Measurements from ENCODE around the gene MAOB.

Gene MAOB

DNA sequence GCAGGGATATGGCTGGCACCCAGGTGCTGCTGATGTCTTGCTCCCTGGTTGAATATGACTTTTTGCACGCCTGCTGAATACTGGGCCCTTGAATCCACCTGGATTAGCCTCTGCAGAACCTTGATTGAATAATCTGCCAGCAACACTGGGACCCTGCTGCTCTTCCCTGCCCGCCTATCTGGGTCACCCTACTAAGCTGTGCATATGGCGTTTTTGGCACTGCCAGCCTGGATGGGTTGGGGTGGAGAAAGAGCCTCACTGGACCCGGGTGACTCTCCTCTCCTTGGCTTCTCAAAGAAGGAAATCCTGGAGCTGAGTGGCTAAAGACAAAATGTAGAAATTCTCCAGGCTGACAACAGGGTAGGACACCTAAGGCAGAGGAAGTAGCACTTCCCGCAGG is 126.2 kb downstream of the MAOB start:
- 0 out of 2 replicates have a peak, but pooled peaks cover 4% of the 10 kb centered on the region for H3K27me3 ChIP-seq (ENCODE audit: control insufficient read depth, insufficient read depth, low read length)
- no peak overlapping the region for H3K9ac ChIP-seq (ENCODE audit: low read depth, low read length)
- H3K4me1 ChIP-seq (ENCODE audit: control insufficient read depth, insufficient read depth, low read length), result no peaks in the 10 kb centered on the region
- H3K27ac ChIP-seq (ENCODE audit: low read depth, low read length), result no peak overlapping the region
- H3K36me3 ChIP-seq (ENCODE audit: control insufficient read depth, insufficient read depth, low read length), result no peaks in the 10 kb centered on the region
- no peaks in the 10 kb centered on the region for H3K9me3 ChIP-seq (ENCODE audit: control insufficient read depth, insufficient read depth, low read length)
- no peak overlapping the region for H3K4me3 ChIP-seq (ENCODE audit: low read depth, low read length)

DNA sequence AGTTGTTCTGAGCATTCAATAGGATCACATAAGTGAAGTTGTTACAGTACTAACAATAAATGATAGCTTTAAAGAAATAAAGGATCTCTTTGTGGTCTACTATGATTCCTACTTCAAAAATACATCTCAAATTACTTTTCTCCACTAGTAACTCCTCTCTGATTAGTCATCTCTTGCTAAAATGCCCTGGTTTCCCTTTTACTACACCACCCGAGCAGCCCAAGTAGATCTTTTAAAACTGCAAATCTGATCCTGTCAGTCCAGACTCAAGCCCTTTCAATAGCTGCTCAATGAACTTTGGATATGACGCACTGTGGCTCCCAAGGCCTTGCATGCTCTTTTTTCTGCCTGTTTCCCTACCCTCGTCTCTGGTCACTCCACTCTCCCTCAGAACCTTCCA is 128.6 kb downstream of the MAOB start:
- H3K9me3 ChIP-seq (ENCODE audit: control insufficient read depth, insufficient read depth, low read length), result no peaks in the 10 kb centered on the region
- H3K4me3 ChIP-seq (ENCODE audit: low read depth, low read length), result no peak overlapping the region
- H3K36me3 ChIP-seq (ENCODE audit: control insufficient read depth, insufficient read depth, low read length), result no peaks in the 10 kb centered on the region
- H3K27me3 ChIP-seq (ENCODE audit: control insufficient read depth, insufficient read depth, low read length), result 0 out of 2 replicates have a peak, but pooled peaks cover 4% of the 10 kb centered on the region
- H3K9ac ChIP-seq (ENCODE audit: low read depth, low read length), result no peak overlapping the region
- no peak overlapping the region for H3K27ac ChIP-seq (ENCODE audit: low read depth, low read length)
- no peaks in the 10 kb centered on the region for H3K4me1 ChIP-seq (ENCODE audit: control insufficient read depth, insufficient read depth, low read length)

DNA sequence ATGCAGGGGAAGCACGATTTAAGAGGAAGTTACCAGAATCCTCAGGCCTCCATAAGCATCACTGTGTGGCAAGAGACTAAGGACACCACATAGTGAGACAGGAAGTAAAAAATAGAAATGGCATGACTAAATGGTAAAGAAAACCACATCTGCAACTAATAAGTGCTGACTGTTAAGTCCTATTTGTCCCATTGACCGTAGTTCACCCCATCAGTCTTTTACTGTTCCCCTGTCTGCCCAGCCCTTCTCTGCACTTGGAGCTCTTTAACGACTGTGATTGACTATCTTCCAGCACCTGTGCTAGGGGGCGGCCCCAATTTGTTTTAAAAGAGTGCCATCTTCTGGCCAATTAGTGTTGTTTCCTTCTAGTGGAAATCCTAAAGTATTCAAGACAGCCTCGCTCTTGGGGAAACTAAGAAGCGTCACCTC is 132.0 kb downstream of the MAOB start:
- Histone ChIP-seq H3K27ac (ENCODE audit: low read depth, low read length) (no peak overlapping the region), H3K36me3 (ENCODE audit: control insufficient read depth, insufficient read depth, low read length) (no peaks in the 10 kb centered on the region), H3K4me3 (ENCODE audit: low read depth, low read length) (no peak overlapping the region), H3K27me3 (ENCODE audit: control insufficient read depth, insufficient read depth, low read length) (no peaks in the 10 kb centered on the region), H3K9me3 (ENCODE audit: control insufficient read depth, insufficient read depth, low read length) (no peaks in the 10 kb centered on the region), H3K4me1 (ENCODE audit: control insufficient read depth, insufficient read depth, low read length) (no peaks in the 10 kb centered on the region), H3K9ac (ENCODE audit: low read depth, low read length) (no peak overlapping the region)

DNA sequence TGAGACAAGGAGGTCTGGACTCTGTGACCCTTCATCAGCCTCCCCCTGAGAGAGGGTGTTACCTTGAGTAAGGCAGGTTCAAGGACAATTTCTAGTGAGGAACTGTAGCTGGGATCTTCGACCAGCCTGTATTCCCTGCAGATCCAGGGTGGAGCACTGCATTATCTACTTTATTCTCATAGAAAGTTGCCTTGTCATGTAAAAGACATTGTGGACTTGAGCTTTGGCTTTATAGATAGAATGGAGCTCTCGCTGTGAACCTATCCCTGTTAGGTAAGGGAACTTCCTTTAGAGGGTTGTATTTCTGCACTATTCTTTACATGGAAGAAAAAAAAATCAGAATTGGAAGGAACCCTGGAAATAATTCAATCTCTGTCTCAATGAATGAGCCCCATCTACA is 134.8 kb downstream of the MAOB start:
- Histone ChIP-seq H3K27me3 (ENCODE audit: control insufficient read depth, insufficient read depth, low read length) (no peaks in the 10 kb centered on the region), H3K4me3 (ENCODE audit: low read depth, low read length) (no peak overlapping the region), H3K9me3 (ENCODE audit: control insufficient read depth, insufficient read depth, low read length) (no peaks in the 10 kb centered on the region), H3K27ac (ENCODE audit: low read depth, low read length) (no peak overlapping the region), H3K4me1 (ENCODE audit: control insufficient read depth, insufficient read depth, low read length) (no peaks in the 10 kb centered on the region), H3K36me3 (ENCODE audit: control insufficient read depth, insufficient read depth, low read length) (no peaks in the 10 kb centered on the region), H3K9ac (ENCODE audit: low read depth, low read length) (no peak overlapping the region)

DNA sequence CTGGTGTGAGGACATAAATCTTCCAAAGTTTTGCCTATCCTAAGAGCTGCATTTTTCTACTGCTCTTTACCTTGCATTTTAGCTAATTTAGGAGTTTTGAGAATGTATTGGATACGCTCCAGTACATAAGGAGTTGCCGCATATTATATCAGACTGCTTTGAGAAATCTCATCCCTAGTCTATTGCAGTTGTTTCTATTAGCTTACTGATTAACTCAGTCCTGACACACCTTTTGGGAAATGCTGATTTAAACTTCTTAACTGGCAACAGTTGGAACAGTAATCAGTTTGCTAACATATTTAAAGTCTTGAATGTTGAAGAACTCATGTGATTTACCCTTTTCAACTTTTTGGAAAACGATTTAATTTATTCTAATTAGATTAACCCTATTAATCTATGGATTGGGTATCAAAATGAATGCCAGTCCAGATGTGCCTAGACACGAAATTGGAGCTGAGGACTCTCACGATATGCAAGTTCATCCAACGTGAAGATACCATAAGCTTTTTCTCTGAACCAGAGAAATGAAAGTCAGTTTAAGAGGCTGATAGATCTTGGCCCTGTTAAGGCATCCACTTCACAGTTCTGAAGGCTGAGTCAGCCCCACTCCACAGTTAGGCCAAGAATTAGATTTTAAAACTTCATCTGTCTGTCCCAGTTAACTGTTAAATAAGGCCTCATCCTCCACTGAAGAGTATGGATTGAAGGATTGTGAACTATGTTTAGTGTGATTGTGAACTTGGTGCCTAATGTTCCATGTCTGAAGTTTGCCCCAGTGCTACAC is 136.1 kb downstream of the MAOB start:
- Histone ChIP-seq H3K4me3 (ENCODE audit: low read depth, low read length) (no peak overlapping the region), H3K4me1 (ENCODE audit: control insufficient read depth, insufficient read depth, low read length) (no peaks in the 10 kb centered on the region), H3K9ac (ENCODE audit: low read depth, low read length) (no peak overlapping the region), H3K36me3 (ENCODE audit: control insufficient read depth, insufficient read depth, low read length) (no peaks in the 10 kb centered on the region), H3K27ac (ENCODE audit: low read depth, low read length) (no peak overlapping the region), H3K27me3 (ENCODE audit: control insufficient read depth, insufficient read depth, low read length) (no peaks in the 10 kb centered on the region), H3K9me3 (ENCODE audit: control insufficient read depth, insufficient read depth, low read length) (no peaks in the 10 kb centered on the region)

DNA sequence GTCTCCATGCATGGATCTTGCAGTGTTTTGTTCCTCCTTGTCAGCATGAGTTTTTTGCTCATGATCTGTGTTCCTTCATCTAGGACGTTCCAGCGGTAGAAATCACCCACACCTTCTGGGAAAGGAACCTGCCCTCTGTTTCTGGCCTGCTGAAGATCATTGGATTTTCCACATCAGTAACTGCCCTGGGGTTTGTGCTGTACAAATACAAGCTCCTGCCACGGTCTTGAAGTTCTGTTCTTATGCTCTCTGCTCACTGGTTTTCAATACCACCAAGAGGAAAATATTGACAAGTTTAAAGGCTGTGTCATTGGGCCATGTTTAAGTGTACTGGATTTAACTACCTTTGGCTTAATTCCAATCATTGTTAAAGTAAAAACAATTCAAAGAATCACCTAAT is 138.0 kb downstream of the MAOB start:
- H3K36me3 ChIP-seq (ENCODE audit: control insufficient read depth, insufficient read depth, low read length), result no peaks in the 10 kb centered on the region
- H3K4me1 ChIP-seq (ENCODE audit: control insufficient read depth, insufficient read depth, low read length), result no peaks in the 10 kb centered on the region
- no peaks in the 10 kb centered on the region for H3K27me3 ChIP-seq (ENCODE audit: control insufficient read depth, insufficient read depth, low read length)
- H3K9ac ChIP-seq (ENCODE audit: low read depth, low read length), result no peak overlapping the region
- H3K27ac ChIP-seq (ENCODE audit: low read depth, low read length), result no peak overlapping the region
- H3K4me3 ChIP-seq (ENCODE audit: low read depth, low read length), result no peak overlapping the region
- no peaks in the 10 kb centered on the region for H3K9me3 ChIP-seq (ENCODE audit: control insufficient read depth, insufficient read depth, low read length)

DNA sequence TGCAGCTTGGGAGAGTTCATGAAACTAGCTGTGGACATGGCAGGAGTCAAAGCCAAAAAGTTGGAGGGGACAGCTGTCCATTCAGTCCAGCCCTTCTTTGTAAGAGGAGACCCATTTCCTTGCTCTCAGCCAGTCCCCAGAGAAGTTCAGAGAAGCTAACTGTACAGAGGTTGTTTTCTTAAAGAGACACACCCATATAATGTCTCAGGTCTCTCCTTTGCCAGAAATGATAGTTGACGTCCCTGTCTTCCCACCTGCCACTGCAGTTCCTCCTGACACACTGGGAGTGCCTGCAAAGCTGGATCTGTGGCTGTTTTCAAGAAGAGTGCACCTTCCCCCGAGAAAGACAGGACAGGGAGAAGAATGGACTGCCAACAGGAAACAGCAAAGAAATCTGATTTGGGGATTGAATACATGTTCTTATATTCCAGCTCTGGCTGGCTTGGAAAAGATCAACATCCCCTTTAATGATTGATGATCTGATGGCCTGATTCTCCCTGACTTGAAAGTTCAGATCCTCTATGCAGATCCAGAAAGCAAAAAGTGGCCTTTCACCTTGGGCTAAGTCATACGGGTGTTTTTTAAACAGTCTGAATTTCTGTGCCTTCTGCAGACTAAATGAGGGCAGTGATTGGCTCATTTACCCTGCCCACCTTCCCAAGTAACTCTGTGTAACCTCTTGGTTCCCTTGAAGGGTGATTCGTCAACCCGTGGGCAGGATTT is 139.0 kb downstream of the MAOB start:
- H3K9me3 ChIP-seq (ENCODE audit: control insufficient read depth, insufficient read depth, low read length), result no peaks in the 10 kb centered on the region
- H3K4me1 ChIP-seq (ENCODE audit: control insufficient read depth, insufficient read depth, low read length), result no peaks in the 10 kb centered on the region
- no peak overlapping the region for H3K27ac ChIP-seq (ENCODE audit: low read depth, low read length)
- no peaks in the 10 kb centered on the region for H3K36me3 ChIP-seq (ENCODE audit: control insufficient read depth, insufficient read depth, low read length)
- H3K4me3 ChIP-seq (ENCODE audit: low read depth, low read length), result no peak overlapping the region
- no peak overlapping the region for H3K9ac ChIP-seq (ENCODE audit: low read depth, low read length)
- H3K27me3 ChIP-seq (ENCODE audit: control insufficient read depth, insufficient read depth, low read length), result no peaks in the 10 kb centered on the region

DNA sequence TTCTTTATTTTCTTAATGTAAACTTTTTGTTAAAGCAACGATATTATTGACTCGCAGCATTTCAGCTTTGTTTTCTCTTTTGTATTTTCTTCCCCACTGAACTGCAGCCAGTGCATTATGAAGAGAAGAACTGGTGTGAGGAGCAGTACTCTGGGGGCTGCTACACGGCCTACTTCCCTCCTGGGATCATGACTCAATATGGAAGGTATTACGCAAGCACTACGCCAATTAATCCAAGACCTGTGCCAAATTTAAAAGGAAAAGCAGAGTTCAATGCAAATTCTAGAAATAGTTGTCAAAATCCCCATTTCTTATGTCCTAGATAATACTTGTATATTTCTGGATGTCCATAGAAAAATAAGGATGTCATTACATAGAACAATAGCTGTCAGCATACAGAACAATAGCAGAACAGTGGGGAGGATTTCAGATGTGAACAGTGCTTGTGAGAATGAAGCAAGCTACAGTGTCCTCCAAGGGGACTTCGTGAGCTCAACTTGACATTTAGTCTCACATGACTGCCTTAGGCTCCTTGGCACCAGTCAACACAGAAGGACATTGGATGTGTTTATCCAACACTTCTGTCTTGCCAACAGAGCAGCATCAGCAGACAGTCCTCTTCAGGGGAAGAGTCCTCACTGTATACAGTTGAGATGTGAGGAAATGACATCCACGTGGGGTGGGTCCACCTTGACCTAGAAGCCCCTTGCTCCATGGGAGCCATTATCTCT is 140.2 kb downstream of the MAOB start:
- H3K27me3 ChIP-seq (ENCODE audit: control insufficient read depth, insufficient read depth, low read length), result no peaks in the 10 kb centered on the region
- no peaks in the 10 kb centered on the region for H3K4me1 ChIP-seq (ENCODE audit: control insufficient read depth, insufficient read depth, low read length)
- no peak overlapping the region for H3K9ac ChIP-seq (ENCODE audit: low read depth, low read length)
- no peaks in the 10 kb centered on the region for H3K36me3 ChIP-seq (ENCODE audit: control insufficient read depth, insufficient read depth, low read length)
- no peak overlapping the region for H3K27ac ChIP-seq (ENCODE audit: low read depth, low read length)
- H3K9me3 ChIP-seq (ENCODE audit: control insufficient read depth, insufficient read depth, low read length), result no peaks in the 10 kb centered on the region
- no peak overlapping the region for H3K4me3 ChIP-seq (ENCODE audit: low read depth, low read length)

DNA sequence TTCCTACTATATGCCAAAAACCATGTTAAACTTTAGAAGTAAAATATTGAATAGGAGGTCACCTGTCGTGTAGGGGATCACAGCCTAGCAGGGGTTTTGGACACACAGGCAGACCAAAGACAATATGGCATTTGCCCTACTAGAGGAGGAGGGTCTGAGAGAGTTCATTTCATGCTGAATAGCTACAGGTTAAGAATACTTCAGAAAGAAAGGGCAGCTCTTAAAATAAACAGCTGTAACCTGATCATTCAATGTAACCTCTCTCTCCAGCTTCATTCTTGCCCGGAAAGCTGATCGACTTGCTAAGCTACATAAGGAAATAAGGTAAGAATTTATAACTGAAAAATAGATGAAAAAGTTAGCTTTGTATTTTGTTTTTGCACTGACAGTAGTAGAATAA is 146.3 kb downstream of the MAOB start:
- no peak overlapping the region for H3K27ac ChIP-seq (ENCODE audit: low read depth, low read length)
- no peaks in the 10 kb centered on the region for H3K27me3 ChIP-seq (ENCODE audit: control insufficient read depth, insufficient read depth, low read length)
- H3K4me3 ChIP-seq (ENCODE audit: low read depth, low read length), result no peak overlapping the region
- H3K9me3 ChIP-seq (ENCODE audit: control insufficient read depth, insufficient read depth, low read length), result no peaks in the 10 kb centered on the region
- H3K4me1 ChIP-seq (ENCODE audit: control insufficient read depth, insufficient read depth, low read length), result peaks cover 11% of the 10 kb centered on the region; the same call in 1 of the 2 replicates
- no peak overlapping the region for H3K9ac ChIP-seq (ENCODE audit: low read depth, low read length)
- H3K36me3 ChIP-seq (ENCODE audit: control insufficient read depth, insufficient read depth, low read length), result no peaks in the 10 kb centered on the region

DNA sequence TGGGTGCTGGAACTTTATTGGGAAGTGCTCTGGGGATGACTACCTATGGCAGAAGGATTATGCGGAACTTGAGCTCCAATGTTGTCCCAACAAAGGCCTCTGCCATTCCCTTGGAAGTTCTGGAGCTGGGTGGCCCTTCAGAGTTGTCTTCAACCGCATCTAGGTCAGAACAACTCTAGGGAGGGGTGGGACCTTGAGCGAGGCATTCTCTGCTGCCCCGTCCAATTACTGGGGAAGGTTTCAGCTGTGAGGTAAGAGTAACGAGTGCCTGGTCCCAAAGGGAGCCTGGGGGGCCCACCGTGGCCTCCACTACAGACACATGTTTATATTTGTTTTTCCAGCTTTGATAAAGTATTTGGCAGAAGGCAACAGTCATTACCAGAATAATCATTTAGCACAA is 146.7 kb downstream of the MAOB start:
- H3K36me3 ChIP-seq (ENCODE audit: control insufficient read depth, insufficient read depth, low read length), result no peaks in the 10 kb centered on the region
- peaks cover 11% of the 10 kb centered on the region; the same call in 1 of the 2 replicates for H3K4me1 ChIP-seq (ENCODE audit: control insufficient read depth, insufficient read depth, low read length)
- no peak overlapping the region for H3K9ac ChIP-seq (ENCODE audit: low read depth, low read length)
- no peak overlapping the region for H3K4me3 ChIP-seq (ENCODE audit: low read depth, low read length)
- no peak overlapping the region for H3K27ac ChIP-seq (ENCODE audit: low read depth, low read length)
- H3K9me3 ChIP-seq (ENCODE audit: control insufficient read depth, insufficient read depth, low read length), result no peaks in the 10 kb centered on the region
- no peaks in the 10 kb centered on the region for H3K27me3 ChIP-seq (ENCODE audit: control insufficient read depth, insufficient read depth, low read length)

DNA sequence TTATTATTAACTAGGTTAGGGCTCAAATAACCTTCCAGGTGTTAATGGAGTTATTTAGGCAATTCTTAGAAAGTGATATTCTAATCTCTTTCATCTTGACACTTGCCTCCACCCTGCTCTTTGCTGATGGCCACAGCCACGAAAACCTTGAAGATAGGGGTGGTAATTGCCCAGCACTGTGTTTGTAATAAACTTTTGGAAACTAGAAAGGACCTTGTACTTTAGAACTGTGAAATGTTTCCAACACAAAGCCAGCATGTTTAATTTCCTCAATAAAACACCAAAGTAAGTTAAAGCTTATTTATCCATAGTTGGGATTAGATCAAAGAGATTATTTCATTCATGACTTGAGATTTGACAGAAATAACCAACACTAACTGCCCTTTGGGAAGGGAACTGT is 147.8 kb downstream of the MAOB start:
- no peak overlapping the region for H3K9ac ChIP-seq (ENCODE audit: low read depth, low read length)
- H3K36me3 ChIP-seq (ENCODE audit: control insufficient read depth, insufficient read depth, low read length), result no peaks in the 10 kb centered on the region
- no peaks in the 10 kb centered on the region for H3K27me3 ChIP-seq (ENCODE audit: control insufficient read depth, insufficient read depth, low read length)
- H3K4me1 ChIP-seq (ENCODE audit: control insufficient read depth, insufficient read depth, low read length), result peaks cover 11% of the 10 kb centered on the region; the same call in 1 of the 2 replicates
- no peak overlapping the region for H3K27ac ChIP-seq (ENCODE audit: low read depth, low read length)
- H3K9me3 ChIP-seq (ENCODE audit: control insufficient read depth, insufficient read depth, low read length), result no peaks in the 10 kb centered on the region
- no peak overlapping the region for H3K4me3 ChIP-seq (ENCODE audit: low read depth, low read length)
